Skeletal muscle tissue (tissue), 4 donors: ENCODE results near the gene ADAM12. TPM values are rescaled to one million over a fixed set of nuclear protein-coding genes. Genes with fewer than 3 reads are reported as not detected.

Experiments used
- H3K27ac ChIP-seq: one replicate; pipeline ENCODE4 v1.7.0; 2013; ENCODE audit warnings: mild to moderate bottlenecking, low read depth, low read length, inconsistent platforms
- H3K27me3 ChIP-seq, 3 donors: one replicate each; pipeline ENCODE4 v1.7.0; 2013; ENCODE audit warnings: low read length in 3 of 3; ENCODE audit not compliant: control insufficient read depth in 3 of 3, insufficient read depth in 3 of 3
- H3K36me3 ChIP-seq, 3 donors: one replicate each; pipeline ENCODE4 v1.7.0; 2013; ENCODE audit warnings: low read length in 3 of 3; ENCODE audit not compliant: control insufficient read depth in 3 of 3, insufficient read depth in 3 of 3
- H3K4me1 ChIP-seq, 3 donors: one replicate each; pipeline ENCODE4 v1.7.0; 2013; ENCODE audit warnings: low read length in 3 of 3, mild to moderate bottlenecking in 3 of 3; ENCODE audit not compliant: control insufficient read depth in 3 of 3, insufficient read depth in 3 of 3
- H3K4me3 ChIP-seq, 3 donors: one replicate each; pipeline ENCODE4 v1.7.0; 2013; ENCODE audit warnings: low read length in 3 of 3
- H3K9ac ChIP-seq, 3 donors: one replicate each; pipeline ENCODE4 v1.7.0; 2013; ENCODE audit warnings: low read length in 3 of 3, mild to moderate bottlenecking in 3 of 3, moderate library complexity in 2 of 3, low read depth in 1 of 3
- H3K9me3 ChIP-seq, 3 donors: one replicate each; pipeline ENCODE4 v1.7.0; 2013; ENCODE audit warnings: low read length in 3 of 3; ENCODE audit not compliant: control insufficient read depth in 3 of 3
- total RNA-seq: library from RNA; depleted of rRNA; stranded (reverse); fragments of >200 nt; gene quantifications from one replicate; pipeline ENCODE4 v1.2.3, GENCODE V29; 2014
- donor health status: Osteomylitis.

The ADAM12 gene
- total RNA-seq, 1 donor from 2014 or later = 13.0 TPM

GRCh38 chr10:126022841-126023240 is 365.4 kb downstream of the ADAM12 start:
- Histone ChIP-seq H3K36me3 (no peaks in the 10 kb centered on the region), H3K27ac (no peak overlapping the region), H3K4me3 (no peak overlapping the region), H3K27me3 (no peaks in the 10 kb centered on the region), H3K4me1 (no peaks in the 10 kb centered on the region), H3K9ac (no peak overlapping the region), H3K9me3 (no peaks in the 10 kb centered on the region)

GRCh38 chr10:126021833-126022500 is 366.3 kb downstream of the ADAM12 start:
- H3K36me3 ChIP-seq = no peaks in the 10 kb centered on the region
- H3K9ac ChIP-seq = no peak overlapping the region
- H3K27ac ChIP-seq = no peak overlapping the region
- no peaks in the 10 kb centered on the region for H3K4me1 ChIP-seq
- no peaks in the 10 kb centered on the region for H3K9me3 ChIP-seq
- no peaks in the 10 kb centered on the region for H3K27me3 ChIP-seq
- H3K4me3 ChIP-seq = no peak overlapping the region

GRCh38 chr10:126017961-126018560 is 370.2 kb downstream of the ADAM12 start:
- Histone ChIP-seq H3K27me3 (no peaks in the 10 kb centered on the region), H3K27ac (no peak overlapping the region), H3K9ac (no peak overlapping the region), H3K4me1 (no peaks in the 10 kb centered on the region), H3K9me3 (no peaks in the 10 kb centered on the region), H3K36me3 (no peaks in the 10 kb centered on the region), H3K4me3 (no peak overlapping the region)

GRCh38 chr10:126016882-126017281 is 371.4 kb downstream of the ADAM12 start:
- no peaks in the 10 kb centered on the region for H3K9me3 ChIP-seq

DNA sequence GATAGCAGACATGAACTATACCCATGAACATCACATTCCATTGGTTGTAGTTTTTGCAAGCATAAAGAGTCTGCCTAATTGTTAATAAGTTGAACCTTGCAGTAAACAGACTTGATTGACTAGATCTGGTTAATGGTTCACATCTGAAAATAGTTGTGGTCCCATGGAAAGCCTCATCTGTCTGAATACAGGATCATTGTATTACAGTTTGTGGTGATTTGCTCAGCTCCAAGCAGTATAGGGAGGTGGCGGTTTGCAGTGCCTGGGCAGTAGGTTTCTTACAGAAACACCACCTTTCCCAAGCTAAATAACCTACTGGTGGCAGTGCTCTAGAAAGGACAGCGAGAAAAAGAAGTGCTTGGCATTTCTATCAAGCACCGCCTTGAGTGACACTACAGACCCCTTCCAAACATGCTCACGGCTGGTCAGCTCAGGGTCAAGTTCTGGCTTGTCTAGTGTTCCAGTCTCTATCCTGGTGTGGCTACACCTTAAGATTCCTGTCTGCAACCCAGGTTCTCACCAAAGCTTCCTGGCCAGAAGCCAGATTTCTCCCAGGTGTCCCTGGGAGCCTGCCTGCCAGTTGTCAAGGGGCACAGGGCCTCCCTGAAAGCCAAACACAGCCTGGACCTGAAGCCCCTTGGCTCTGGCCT is 372.0 kb downstream of the ADAM12 start:
- Histone ChIP-seq H3K27me3 (no peaks in the 10 kb centered on the region), H3K4me3 (no peak overlapping the region)

More at GRCh38 chr10:126016882-126017281, 371.4 kb downstream of the ADAM12 start:
- no peaks in the 10 kb centered on the region for H3K27me3 ChIP-seq
- no peaks in the 10 kb centered on the region for H3K4me1 ChIP-seq
- H3K9ac ChIP-seq = no peak overlapping the region
- H3K4me3 ChIP-seq = no peak overlapping the region
- no peaks in the 10 kb centered on the region for H3K36me3 ChIP-seq
- H3K27ac ChIP-seq = no peak overlapping the region

GRCh38 chr10:126015413-126015812 is 372.9 kb downstream of the ADAM12 start:
- H3K27me3 ChIP-seq = no peaks in the 10 kb centered on the region
- no peaks in the 10 kb centered on the region for H3K9me3 ChIP-seq
- H3K4me3 ChIP-seq = no peak overlapping the region
- no peaks in the 10 kb centered on the region for H3K4me1 ChIP-seq
- no peak overlapping the region for H3K9ac ChIP-seq
- H3K27ac ChIP-seq = no peak overlapping the region
- H3K36me3 ChIP-seq = no peaks in the 10 kb centered on the region

More for the DNA sequence above, 372.0 kb downstream of the ADAM12 start:
- Histone ChIP-seq H3K9ac (no peak overlapping the region), H3K4me1 (no peaks in the 10 kb centered on the region), H3K9me3 (no peaks in the 10 kb centered on the region), H3K36me3 (no peaks in the 10 kb centered on the region), H3K27ac (no peak overlapping the region)

DNA sequence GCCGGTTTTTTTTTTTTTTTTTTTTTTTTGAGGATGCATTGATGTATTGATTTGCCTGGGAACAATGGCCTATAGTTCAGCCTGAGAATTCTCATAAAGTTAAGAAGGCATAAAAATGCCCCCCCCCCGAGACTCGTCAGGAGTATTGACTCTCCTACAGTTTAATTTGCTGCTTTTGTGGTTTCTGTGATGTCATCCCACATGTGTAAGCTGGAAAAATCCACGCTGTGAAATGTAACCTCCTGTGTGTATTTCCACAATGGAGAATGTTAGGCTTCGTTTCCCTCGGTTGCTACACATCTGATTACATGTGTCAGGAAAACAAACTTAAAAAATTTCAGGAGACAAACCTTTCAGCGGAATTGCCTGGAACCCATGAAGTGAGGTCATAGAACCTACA is 374.0 kb downstream of the ADAM12 start:
- Histone ChIP-seq H3K9ac (no peak overlapping the region), H3K9me3 (no peaks in the 10 kb centered on the region), H3K36me3 (no peaks in the 10 kb centered on the region), H3K4me3 (no peak overlapping the region), H3K27ac (no peak overlapping the region), H3K4me1 (no peaks in the 10 kb centered on the region), H3K27me3 (no peaks in the 10 kb centered on the region)

- Histone ChIP-seq H3K4me1 (no peaks in the 10 kb centered on the region), H3K36me3 (no peaks in the 10 kb centered on the region), H3K4me3 (no peak overlapping the region), H3K27ac (no peak overlapping the region), H3K9me3 (no peaks in the 10 kb centered on the region), H3K27me3 (no peaks in the 10 kb centered on the region), H3K9ac (no peak overlapping the region)
Observed at GRCh38 chr10:126013489-126014281, 374.6 kb downstream of the ADAM12 start.

GRCh38 chr10:126012485-126012884 is 375.8 kb downstream of the ADAM12 start:
- no peaks in the 10 kb centered on the region for H3K36me3 ChIP-seq
- H3K4me3 ChIP-seq = no peak overlapping the region
- no peaks in the 10 kb centered on the region for H3K9me3 ChIP-seq
- no peak overlapping the region for H3K9ac ChIP-seq
- H3K27me3 ChIP-seq = no peaks in the 10 kb centered on the region
- no peaks in the 10 kb centered on the region for H3K4me1 ChIP-seq
- no peak overlapping the region for H3K27ac ChIP-seq

DNA sequence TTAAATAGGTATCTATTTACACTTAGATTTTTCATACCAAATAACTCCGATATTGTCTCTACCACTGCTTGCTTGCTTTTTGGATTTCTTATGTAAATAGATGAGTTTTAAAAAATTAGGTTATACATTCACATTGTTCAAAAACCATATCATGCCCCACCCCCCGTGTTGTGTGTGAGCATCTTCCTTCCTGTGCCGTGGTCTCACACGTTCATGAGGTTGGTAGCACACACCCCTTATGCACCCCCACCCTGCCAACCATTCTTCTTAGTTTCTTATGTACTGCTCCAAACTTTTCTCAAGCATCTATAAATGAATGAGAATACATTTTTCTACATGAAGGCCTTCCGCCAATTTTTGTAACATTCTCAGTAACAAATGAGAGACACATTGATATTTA is 376.3 kb downstream of the ADAM12 start:
- Histone ChIP-seq H3K27ac (no peak overlapping the region), H3K9me3 (no peaks in the 10 kb centered on the region), H3K9ac (no peak overlapping the region), H3K27me3 (no peaks in the 10 kb centered on the region), H3K36me3 (no peaks in the 10 kb centered on the region), H3K4me3 (no peak overlapping the region), H3K4me1 (no peaks in the 10 kb centered on the region)
